Transverse colon (tissue), 4 donors: ENCODE data around the gene ATP8B4. TPM values are rescaled to one million over a fixed set of nuclear protein-coding genes. Genes with fewer than 3 reads are reported as not detected.

Source experiments
- DNase-seq: peaks from one replicate; pipeline ENCODE4 v3.0.0-alpha.2; 2019
- H3K27ac ChIP-seq, 4 donors: fragments of 200-600 bp; sonication (generic); 2 replicates each; pipeline ENCODE4 v1.5.1; 2016 to 2018; ENCODE audit warnings: inconsistent platforms in 4 of 4
- H3K27me3 ChIP-seq: fragments of 200-600 bp; sonication (generic); 2 replicates; pipeline ENCODE4 v1.5.1; 2017; ENCODE audit warnings: inconsistent platforms
- H3K36me3 ChIP-seq, 4 donors: fragments of 200-600 bp; sonication (generic); 2 replicates each; pipeline ENCODE4 v1.5.1; 2017 to 2019; ENCODE audit warnings: inconsistent platforms in 4 of 4
- H3K4me1 ChIP-seq, 4 donors: fragments of 200-600 bp; sonication (generic); 2 replicates each; pipeline ENCODE4 v1.5.1; 2017 to 2020; ENCODE audit warnings: inconsistent platforms in 4 of 4
- H3K4me3 ChIP-seq, 4 donors: fragments of 200-600 bp; sonication (generic); 1 replicate in 1 of 4; 2 replicates in 3 of 4; pipeline versions ENCODE4 v1.5.1 to v1.6.1; 2017 to 2019; ENCODE audit warnings: inconsistent platforms in 4 of 4
- H3K9me3 ChIP-seq, 2 donors: fragments of 200-600 bp; sonication (generic); 2 replicates each; pipeline ENCODE4 v1.5.1; 2017 to 2019; ENCODE audit warnings: inconsistent platforms in 2 of 2
- EP300 ChIP-seq: sonication (generic); formaldehyde crosslinking; IDR thresholded peaks from one replicate; pipeline ENCODE4 v1.6.1; 2017; ENCODE audit warnings: antibody characterized with exemption, low read depth
- POLR2A ChIP-seq: fragments of 450-650 bp; IDR thresholded peaks from one replicate; pipeline ENCODE4 v1.6.1; 2016; ENCODE audit warnings: antibody characterized with exemption, mild to moderate bottlenecking, moderate library complexity
- POLR2AphosphoS5 ChIP-seq, 3 donors: sonication (generic); formaldehyde crosslinking; IDR thresholded peaks; one replicate each; pipeline ENCODE4 v1.6.1; 2016; ENCODE audit warnings: antibody characterized with exemption in 3 of 3
- WGBS, 2 donors: methylation state at CpG; one replicate each; pipeline ENCODE4 v1.1.5; 2018; ENCODE audit warnings: low coverage in 1 of 2; 5-methylcytosine and 5-hydroxymethylcytosine counted together
- in situ Hi-C, 4 donors: fragments of 200-750 bp; cut with MboI; loops; one replicate each; pipeline versions ENCODE4 v1.15.0 to v1.15.1; 2017; ENCODE audit warnings: low sequenced_read_pairs in 3 of 4, low pct_ligation_motif_present in 1 of 4, low pct_unique_long_range_greater_than_20kb in 1 of 4
- intact Hi-C: fragments of 100-400 bp; cut with DNase I; formaldehyde crosslinking; loops from one replicate; pipeline ENCODE4 v1.15.1; 2023; ENCODE audit warnings: low total_unique reads
- total RNA-seq, 4 donors: library from RNA; depleted of rRNA; stranded (reverse); fragments of >200 nt; gene quantifications; one replicate each; pipeline ENCODE4 v1.1.0, GENCODE V29; 2016
- TF ChIP-seq, protein P1 (sequence below), 5 experiments: fragments of 200-600 bp in 3 of 5; fragments of 450-650 bp in 2 of 5; sonication (generic) in 3 of 5; IDR thresholded peaks; 1 replicate in 2 of 5; 2 replicates in 3 of 5; pipeline ENCODE4 v1.5.1; 2016 to 2017; ENCODE audit warnings: antibody characterized with exemption in 5 of 5, inconsistent platforms in 3 of 5, mild to moderate bottlenecking in 2 of 5, moderate library complexity in 1 of 5

Gene ATP8B4
- total RNA-seq, 4 donors from 2014 or later: 6.2 to 26.2 (median 8.5) TPM

DNA sequence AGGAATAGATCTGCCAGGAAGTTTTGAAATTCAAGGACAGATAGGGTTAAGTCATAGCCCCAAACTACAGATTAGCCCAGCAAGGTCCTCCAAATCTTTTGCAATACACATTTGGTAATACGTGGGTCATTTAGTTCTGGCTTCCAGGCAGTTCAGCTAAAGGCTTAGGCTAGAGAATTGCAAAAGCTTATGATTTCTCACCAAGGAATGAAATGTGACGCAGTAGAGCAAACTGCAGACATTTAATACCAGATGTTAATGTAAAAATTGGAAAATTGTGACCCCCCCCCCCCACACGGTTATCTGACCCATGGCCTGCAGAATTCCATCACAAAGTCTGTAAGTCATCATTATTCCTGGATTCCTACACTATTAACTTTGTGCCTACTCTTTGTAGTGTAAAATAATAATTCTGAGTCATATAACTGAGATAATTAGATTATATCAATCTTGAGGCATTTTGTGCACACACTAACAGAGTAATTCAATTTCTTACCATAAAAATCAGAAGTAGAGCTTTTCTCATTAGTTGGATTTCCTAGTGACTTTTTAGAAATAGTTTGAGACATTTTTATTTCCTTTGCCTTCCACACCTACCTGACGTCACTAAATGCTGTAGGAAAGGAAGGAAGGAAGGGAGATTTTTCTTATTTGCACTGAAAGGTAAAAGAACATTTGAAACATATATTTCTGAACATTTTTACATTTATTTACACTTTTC lies 263.0 kb downstream of the ATP8B4 start:
- no peaks in the 10 kb centered on the region for H3K27me3 ChIP-seq
- in situ Hi-C loops (no loop called here), intact Hi-C loops (no loop called here)
- H3K27ac ChIP-seq: peak overlapping the region in 3 of 4 donors; percentile 10 to 44 (median 23)
- H3K36me3 ChIP-seq: no peaks in the 10 kb centered on the region
- H3K4me3 ChIP-seq: no peak overlapping the region
- TF ChIP-seq EP300 (no peak), POLR2A (no peak), POLR2AphosphoS5 (IDR thresholded peaks at IDR 0.05) (peak in 2 of 3 donors; percentile 27 to 67)
- TF ChIP-seq, protein P1, sequence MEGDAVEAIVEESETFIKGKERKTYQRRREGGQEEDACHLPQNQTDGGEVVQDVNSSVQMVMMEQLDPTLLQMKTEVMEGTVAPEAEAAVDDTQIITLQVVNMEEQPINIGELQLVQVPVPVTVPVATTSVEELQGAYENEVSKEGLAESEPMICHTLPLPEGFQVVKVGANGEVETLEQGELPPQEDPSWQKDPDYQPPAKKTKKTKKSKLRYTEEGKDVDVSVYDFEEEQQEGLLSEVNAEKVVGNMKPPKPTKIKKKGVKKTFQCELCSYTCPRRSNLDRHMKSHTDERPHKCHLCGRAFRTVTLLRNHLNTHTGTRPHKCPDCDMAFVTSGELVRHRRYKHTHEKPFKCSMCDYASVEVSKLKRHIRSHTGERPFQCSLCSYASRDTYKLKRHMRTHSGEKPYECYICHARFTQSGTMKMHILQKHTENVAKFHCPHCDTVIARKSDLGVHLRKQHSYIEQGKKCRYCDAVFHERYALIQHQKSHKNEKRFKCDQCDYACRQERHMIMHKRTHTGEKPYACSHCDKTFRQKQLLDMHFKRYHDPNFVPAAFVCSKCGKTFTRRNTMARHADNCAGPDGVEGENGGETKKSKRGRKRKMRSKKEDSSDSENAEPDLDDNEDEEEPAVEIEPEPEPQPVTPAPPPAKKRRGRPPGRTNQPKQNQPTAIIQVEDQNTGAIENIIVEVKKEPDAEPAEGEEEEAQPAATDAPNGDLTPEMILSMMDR (IDR thresholded peaks at IDR 0.05): no peak
- DNase-seq: no peak
- H3K4me1 ChIP-seq: peaks cover 0 to 11% (median 6%) of the 10 kb centered on the region in 4 donors
- no peaks in the 10 kb centered on the region for H3K9me3 ChIP-seq
- 40 to 64% methylated on average over 2 to 4 of the region's 4 CpGs for WGBS, 2 donors

GRCh38 chr15:49852756-49853155 lies 266.3 kb downstream of the ATP8B4 start:
- Histone ChIP-seq H3K36me3 (no peaks in the 10 kb centered on the region), H3K27me3 (no peaks in the 10 kb centered on the region), H3K4me1 (peaks cover 0 to 11% (median 6%) of the 10 kb centered on the region in 4 donors), H3K4me3 (no peak overlapping the region), H3K9me3 (no peaks in the 10 kb centered on the region), H3K27ac (no peak overlapping the region)
- no peak for DNase-seq
- intact Hi-C loops: no loop called here
- TF ChIP-seq EP300: no peak
- TF ChIP-seq POLR2A: no peak
- TF ChIP-seq, protein P1 (IDR thresholded peaks at IDR 0.05): no peak
- TF ChIP-seq POLR2AphosphoS5 (IDR thresholded peaks at IDR 0.05): no peak
- WGBS, 2 donors: 80 to 88% methylated on average over 2 of the region's 2 CpGs
- in situ Hi-C loops: no loop called here

DNA sequence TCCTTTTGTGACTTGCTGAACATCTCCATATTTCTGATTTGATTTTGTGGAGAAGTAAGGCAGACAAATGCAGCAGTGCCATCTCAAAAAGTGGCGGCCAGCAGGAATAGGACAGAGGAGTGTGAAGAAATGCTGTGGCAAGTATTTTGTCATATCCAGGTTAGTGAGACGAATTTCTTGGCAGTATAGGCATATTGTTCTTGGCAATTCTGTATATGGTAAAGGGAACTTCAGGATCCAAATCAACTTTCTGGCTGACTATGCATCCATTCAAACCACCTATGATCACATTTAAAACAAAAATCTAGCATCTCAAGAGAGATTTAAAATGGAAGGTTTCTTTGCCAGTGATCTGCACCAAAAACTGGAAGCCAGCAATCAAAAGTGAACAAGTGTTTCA lies 270.2 kb downstream of the ATP8B4 start:
- intact Hi-C loops: no loop called here
- Histone ChIP-seq H3K27me3 (no peaks in the 10 kb centered on the region), H3K4me1 (peaks cover 0 to 11% (median under 1%) of the 10 kb centered on the region in 4 donors), H3K27ac (peak overlapping the region in 3 of 4 donors; percentile 28 to 65 (median 32)), H3K36me3 (no peaks in the 10 kb centered on the region), H3K4me3 (no peak overlapping the region), H3K9me3 (no peaks in the 10 kb centered on the region)
- in situ Hi-C loops: no loop called here
- WGBS, 2 donors: 81 to 82% methylated on average over 2 of the region's 2 CpGs
- DNase-seq: no peak
- TF ChIP-seq EP300 (no peak), POLR2AphosphoS5 (IDR thresholded peaks at IDR 0.05) (no peak), POLR2A (no peak)
- TF ChIP-seq, protein P1 (IDR thresholded peaks at IDR 0.05): no peak

- TF ChIP-seq POLR2AphosphoS5 (IDR thresholded peaks at IDR 0.05) (peak in 1 of 3 donors; percentile 30), EP300 (no peak)
- Histone ChIP-seq H3K4me3 (no peak overlapping the region), H3K4me1 (peaks cover 0 to 16% (median 3%) of the 10 kb centered on the region in 4 donors), H3K27me3 (no peaks in the 10 kb centered on the region), H3K27ac (peak overlapping the region; percentile 28 to 65 (median 44)), H3K9me3 (no peaks in the 10 kb centered on the region), H3K36me3 (no peaks in the 10 kb centered on the region)
- intact Hi-C loops: no loop called here
- DNase-seq: no peak
- 57 to 65% methylated on average over 2 of the region's 2 CpGs for WGBS, 2 donors
- in situ Hi-C loops: no loop called here
These were observed 270.7 kb downstream of the ATP8B4 start for GRCh38 chr15:49848282-49848724.
